ENCODE results near the gene ADCK1.

DNA sequence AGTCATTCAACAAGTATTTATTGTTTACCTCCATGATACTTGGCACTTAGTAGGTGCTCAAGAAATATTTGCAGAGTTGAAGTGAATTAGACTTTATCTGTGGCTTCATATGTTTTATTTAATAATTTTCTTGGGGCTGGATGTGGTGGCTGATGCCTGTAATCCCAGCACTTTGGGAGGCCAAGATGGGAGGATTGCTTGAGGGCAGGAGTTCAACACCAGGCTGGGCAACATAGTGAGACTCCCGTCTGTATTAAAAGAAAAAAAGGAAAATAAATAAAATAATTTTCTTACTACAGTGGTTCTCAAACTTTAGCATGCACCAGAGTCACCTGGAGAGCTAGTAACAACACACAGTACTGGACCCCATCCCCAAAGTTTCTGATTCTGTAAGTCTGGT is 905 bp downstream of the ADCK1 start:
- TF ChIP-seq GATA3 (IDR thresholded peaks at IDR 0.05; ENCODE audit: low read depth, low read length) (no peak), GATA2 (IDR thresholded peaks at IDR 0.05; ENCODE audit: low read depth, low read length) (no peak)
